Liver (tissue), 3 donors: ENCODE data around the gene HDAC8.

Experiments
- CTCF ChIP-seq: fragments of 150-350 bp; IDR thresholded peaks from 2 replicates; pipeline ENCODE4 v1.5.1; 2017; ENCODE audit warnings: improper control_type of control experiment, low read depth, low read length; ENCODE audit not compliant: missing input control
- EGR1 ChIP-seq, 2 donors: IDR thresholded peaks; 2 replicates each; pipeline ENCODE4 v1.6.1; 2016 to 2018; ENCODE audit warnings: antibody characterized with exemption in 2 of 2, low read depth in 2 of 2
- FOXA1 ChIP-seq: IDR thresholded peaks from 2 replicates; pipeline ENCODE4 v1.6.1; 2016; ENCODE audit warnings: antibody characterized with exemption
- GABPA ChIP-seq, 2 donors: IDR thresholded peaks in 1 of 2; conservative IDR thresholded peaks in 1 of 2; 2 replicates each; pipeline ENCODE4 v1.6.1; 2016; ENCODE audit warnings: antibody characterized with exemption in 2 of 2, mild to moderate bottlenecking in 1 of 2, moderate library complexity in 1 of 2
- HNF4A ChIP-seq, 2 donors: conservative IDR thresholded peaks; 2 replicates each; pipeline ENCODE4 v1.6.1; 2016; ENCODE audit warnings: antibody characterized with exemption in 2 of 2, mild to moderate bottlenecking in 2 of 2
- JUND ChIP-seq, 2 donors: IDR thresholded peaks; 2 replicates each; pipeline ENCODE4 v1.6.1; 2016; ENCODE audit warnings: antibody characterized with exemption in 2 of 2
- MAX ChIP-seq: IDR thresholded peaks from 2 replicates; pipeline ENCODE4 v1.6.1; 2016; ENCODE audit warnings: antibody characterized with exemption
- RAD21 ChIP-seq, 2 donors: IDR thresholded peaks; 2 replicates each; pipeline ENCODE4 v1.6.1; 2016; ENCODE audit warnings: antibody characterized with exemption in 2 of 2, mild to moderate bottlenecking in 2 of 2
- REST ChIP-seq: IDR thresholded peaks from 2 replicates; pipeline ENCODE4 v1.6.1; 2016; ENCODE audit warnings: antibody characterized with exemption, mild to moderate bottlenecking
- RXRA ChIP-seq, 2 donors: IDR thresholded peaks; 2 replicates each; pipeline ENCODE4 v1.6.1; 2017 to 2018; ENCODE audit warnings: antibody characterized with exemption in 2 of 2, mild to moderate bottlenecking in 1 of 2
- SP1 ChIP-seq: IDR thresholded peaks from 2 replicates; pipeline ENCODE4 v1.6.1; 2018; ENCODE audit warnings: antibody characterized with exemption, mild to moderate bottlenecking
- TAF1 ChIP-seq: conservative IDR thresholded peaks from 2 replicates; pipeline ENCODE4 v1.6.1; 2016; ENCODE audit warnings: antibody characterized with exemption, mild to moderate bottlenecking
- ZBTB33 ChIP-seq: IDR thresholded peaks from 2 replicates; pipeline ENCODE4 v1.6.1; 2016; ENCODE audit warnings: antibody characterized with exemption
- TF ChIP-seq, protein P1 (sequence below): IDR thresholded peaks from 2 replicates; pipeline ENCODE4 v1.6.1; 2016; ENCODE audit warnings: antibody characterized with exemption
- donor health status: healthy.
- donor health status: healthy.

DNA sequence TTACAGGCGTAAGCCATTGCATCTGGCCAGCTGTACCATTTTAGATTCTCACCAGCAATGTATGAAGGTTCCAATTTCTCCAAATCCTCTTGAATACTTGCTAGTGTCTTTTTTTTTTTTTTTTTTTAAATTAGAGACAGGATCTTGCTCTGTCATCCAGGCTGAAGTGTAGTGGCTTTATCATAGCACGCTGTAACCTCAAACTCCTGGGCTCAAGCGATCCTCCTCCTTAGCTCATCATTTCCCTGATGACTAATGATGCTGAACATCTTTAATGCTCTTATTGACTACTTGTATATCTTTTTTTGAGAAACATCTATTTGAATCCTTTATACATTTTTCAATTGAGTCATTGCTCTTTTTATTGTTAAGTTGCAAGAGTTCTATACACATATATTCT, 40.3 kb downstream of the HDAC8 start:
- TF ChIP-seq CTCF (no peak), REST (no peak), SP1 (no peak), FOXA1 (no peak), MAX (no peak), JUND (IDR thresholded peaks at IDR 0.05) (no peak), TAF1 (no peak), GABPA (IDR thresholded peaks at IDR 0.05 in 1 of 2, conservative IDR thresholded peaks at IDR 0.05 in 1 of 2) (no peak), ZBTB33 (no peak), HNF4A (conservative IDR thresholded peaks at IDR 0.05) (no peak), RAD21 (IDR thresholded peaks at IDR 0.05) (no peak), EGR1 (IDR thresholded peaks at IDR 0.05; ENCODE audit: low read depth in 2 of 2) (no peak), RXRA (IDR thresholded peaks at IDR 0.05) (no peak)
- TF ChIP-seq, protein P1, sequence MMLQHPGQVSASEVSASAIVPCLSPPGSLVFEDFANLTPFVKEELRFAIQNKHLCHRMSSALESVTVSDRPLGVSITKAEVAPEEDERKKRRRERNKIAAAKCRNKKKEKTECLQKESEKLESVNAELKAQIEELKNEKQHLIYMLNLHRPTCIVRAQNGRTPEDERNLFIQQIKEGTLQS: no peak
